Activated CD8-positive, alpha-beta T cell treated with anti-CD3 and anti-CD28 coated beads, Interleukin-2, amount 10 ng/mL, durations not matched to agents 7 days and 5 days (primary cell): Measurements from ENCODE around the gene TFEB. TPM values are rescaled to one million over a fixed set of nuclear protein-coding genes. Genes with fewer than 3 reads are reported as not detected.

Source experiments
- ATAC-seq: fragments of 150-1000 bp; cut with Tn5 transposase; one replicate; pipeline ENCODE4 v1.10.0; 2021; ENCODE audit warnings: moderate library complexity
- CTCF ChIA-PET: fragments of 350-600 bp; sonication (Branson Sonifier 250); formaldehyde crosslinking; loops from one replicate; lab custom pipeline; 2021; ENCODE audit warnings: antibody characterized with exemption; lab: Charles Lee
- POLR2A ChIA-PET: fragments of 350-600 bp; sonication (Branson Sonifier 250); formaldehyde crosslinking; loops from one replicate; lab custom pipeline; 2021; ENCODE audit warnings: antibody characterized with exemption; lab: Charles Lee
- DNase-seq: peaks from one replicate; pipeline ENCODE4 v3.0.0-alpha.2; 2020
- H3K27ac Mint-ChIP-seq: one replicate; pipeline ENCODE4 v1.8.0; 2021; ENCODE audit warnings: mild to moderate bottlenecking, mixed read lengths
- H3K27me3 Mint-ChIP-seq: one replicate; pipeline ENCODE4 v1.8.0; 2021; ENCODE audit warnings: low read depth, mixed read lengths
- H3K36me3 Mint-ChIP-seq: one replicate; pipeline ENCODE4 v1.8.0; 2021; ENCODE audit warnings: low read depth, mixed read lengths
- H3K4me1 Mint-ChIP-seq: one replicate; pipeline ENCODE4 v1.8.0; 2021; ENCODE audit warnings: low read depth, mixed read lengths
- H3K4me3 Mint-ChIP-seq: one replicate; pipeline ENCODE4 v1.8.0; 2021; ENCODE audit warnings: mild to moderate bottlenecking, mixed read lengths
- H3K9me3 Mint-ChIP-seq: one replicate; pipeline ENCODE4 v1.8.0; 2022; ENCODE audit warnings: mixed read lengths; ENCODE audit not compliant: insufficient read depth
- total RNA-seq, 2 experiments: library from RNA; stranded (reverse); gene quantifications; one replicate each; pipeline ENCODE4 v1.2.3, GENCODE V29; 2021

Gene TFEB
- total RNA-seq, 2 experiments from 2014 or later: 18.5 to 21.2 TPM

GRCh38 chr6:41733707-41734665 lies 1.4 kb downstream of the TFEB start:
- Mint-ChIP-seq H3K27me3 (no peaks in the 10 kb centered on the region), H3K4me3 (peak overlapping the region; percentile 81), H3K9me3 (no peaks in the 10 kb centered on the region), H3K27ac (peak overlapping the region; percentile 81), H3K4me1 (peaks cover 47% of the 10 kb centered on the region), H3K36me3 (peaks cover 3% of the 10 kb centered on the region)
- ChIA-PET POLR2A (interaction anchor here (0.6 to 2.8 kb wide), 7 partner anchors 18 to 690 kb away, joined by 3 to 19 read pairs (median 3); partner anchors contain the start of genes TAF8 and TOMM6), CTCF (interaction anchor here (0.8 to 4.2 kb wide), 18 partner anchors 10 to 481 kb away, joined by 3 to 59 read pairs (median 6); partner anchors contain the start of genes BYSL, MED20, PRICKLE4 and TAF8)
- ATAC-seq (peak; percentile 72), DNase-seq (peak; percentile 74)

DNA sequence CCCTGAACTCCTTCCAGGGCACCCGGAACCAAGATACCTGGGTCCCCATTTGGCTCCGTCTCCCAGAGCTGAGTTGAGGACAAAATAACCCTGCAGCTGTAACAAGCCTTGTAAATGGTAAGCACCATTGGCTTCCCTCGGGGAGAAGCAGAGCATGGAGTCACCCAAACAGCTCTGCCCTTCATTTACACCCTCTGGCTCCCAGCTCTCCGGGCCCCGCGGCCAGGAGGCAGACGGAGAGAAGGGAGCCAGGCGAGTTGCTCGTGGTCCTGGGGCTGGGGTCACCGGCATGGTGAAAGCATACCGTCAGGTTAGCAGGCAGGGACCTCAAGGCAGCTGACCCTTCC lies 2.1 kb downstream of the TFEB start:
- H3K36me3 Mint-ChIP-seq: peaks cover 3% of the 10 kb centered on the region
- peaks cover 48% of the 10 kb centered on the region for H3K4me1 Mint-ChIP-seq
- ChIA-PET CTCF (interaction anchor here (0.8 to 4.2 kb wide), 13 partner anchors 9 to 481 kb away, joined by 3 to 59 read pairs (median 9); partner anchors contain the start of genes PRICKLE4 and TOMM6), POLR2A (interaction anchor here (0.6 to 2.8 kb wide), 5 partner anchors 17 to 690 kb away, joined by 3 to 19 read pairs (median 11); partner anchors contain the start of genes TAF8 and TOMM6)
- peak overlapping the region; percentile 81 for H3K4me3 Mint-ChIP-seq
- no peaks in the 10 kb centered on the region for H3K27me3 Mint-ChIP-seq
- no peak for ATAC-seq
- H3K9me3 Mint-ChIP-seq: no peaks in the 10 kb centered on the region
- H3K27ac Mint-ChIP-seq: peak overlapping the region; percentile 68
- no peak for DNase-seq

- ATAC-seq (peak; percentile 23), DNase-seq (peak; percentile 72)
- H3K27ac Mint-ChIP-seq: peak overlapping the region; percentile 68
- peak overlapping the region; percentile 81 for H3K4me3 Mint-ChIP-seq
- peaks cover 48% of the 10 kb centered on the region for H3K4me1 Mint-ChIP-seq
- no peaks in the 10 kb centered on the region for H3K9me3 Mint-ChIP-seq
- ChIA-PET POLR2A (interaction anchor here (1.1 to 2.8 kb wide), 3 partner anchors 27 to 318 kb away, joined by 3 to 19 read pairs (median 14); partner anchors contain the start of genes TAF8 and TOMM6), CTCF (interaction anchor here (0.8 to 4.2 kb wide), 10 partner anchors 9 to 482 kb away, joined by 3 to 59 read pairs (median 10); partner anchors contain the start of genes PRICKLE4 and TOMM6)
- no peaks in the 10 kb centered on the region for H3K27me3 Mint-ChIP-seq
- H3K36me3 Mint-ChIP-seq: peaks cover 3% of the 10 kb centered on the region
Measured at GRCh38 chr6:41732591-41733359, 2.6 kb downstream of the TFEB start.

DNA sequence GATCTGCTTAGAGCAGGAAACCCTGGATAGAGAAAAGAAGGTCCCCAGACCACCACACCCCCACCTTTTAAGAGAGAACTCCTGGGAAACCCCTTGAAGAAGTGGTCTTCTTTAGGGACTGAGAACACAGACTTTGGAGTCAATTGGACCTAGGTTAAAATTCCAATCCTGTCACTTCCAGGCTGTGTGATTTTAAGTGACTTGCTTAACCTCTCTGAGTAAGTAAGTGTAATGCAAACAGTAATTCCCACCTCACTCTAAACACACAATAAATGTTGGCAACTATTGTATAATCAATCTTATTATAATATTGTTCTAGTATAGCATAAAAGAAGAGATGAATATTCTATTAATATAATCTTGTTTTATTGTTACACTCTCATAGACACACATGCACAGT lies 3.3 kb downstream of the TFEB start:
- Mint-ChIP-seq H3K27ac (peak overlapping the region; percentile 68), H3K36me3 (peaks cover 3% of the 10 kb centered on the region), H3K27me3 (no peaks in the 10 kb centered on the region), H3K4me3 (peak overlapping the region; percentile 81), H3K9me3 (no peaks in the 10 kb centered on the region), H3K4me1 (peaks cover 52% of the 10 kb centered on the region)
- CTCF ChIA-PET: interaction anchor here (2.2 to 4.2 kb wide), 5 partner anchors 8 to 55 kb away, joined by 6 to 59 read pairs (median 25); partner anchors contain the start of gene TOMM6
- no peak for ATAC-seq
- POLR2A ChIA-PET: no interaction called here
- DNase-seq: no peak

DNA sequence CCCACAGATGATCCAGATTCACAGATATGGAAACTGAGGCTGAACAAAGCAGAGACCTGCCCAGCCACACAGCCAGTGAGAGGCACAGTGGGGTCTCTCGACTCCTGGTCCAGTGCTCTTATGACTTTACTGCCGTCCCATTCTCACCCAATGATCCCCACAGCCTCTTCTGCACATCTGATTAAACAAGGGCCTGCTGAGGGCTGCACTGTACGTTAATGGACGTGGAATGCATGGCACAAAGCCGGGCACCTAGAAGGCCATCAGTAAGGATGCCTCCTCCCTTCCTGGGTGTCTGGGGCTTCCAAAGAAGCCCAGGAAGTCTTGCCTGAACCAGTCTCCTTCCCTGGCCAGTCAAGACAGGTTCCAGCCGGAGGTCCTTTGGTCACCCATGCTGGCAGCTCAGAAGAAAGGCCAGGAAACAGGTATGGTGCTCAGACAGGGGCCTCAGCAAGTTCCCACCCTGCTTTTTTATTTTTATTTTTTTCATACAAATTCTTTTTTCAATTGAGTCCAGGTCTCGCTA lies 3.8 kb downstream of the TFEB start:
- ATAC-seq (no peak), DNase-seq (no peak)
- ChIA-PET CTCF (interaction anchor here (3.3 kb wide), 1 partner anchor 15 kb away, joined by 25 read pairs; no protein-coding TSS in a partner anchor), POLR2A (no interaction called here)
- Mint-ChIP-seq H3K27ac (no peak overlapping the region), H3K4me1 (peaks cover 57% of the 10 kb centered on the region), H3K27me3 (no peaks in the 10 kb centered on the region), H3K36me3 (peaks cover 3% of the 10 kb centered on the region), H3K9me3 (no peaks in the 10 kb centered on the region), H3K4me3 (no peak overlapping the region)

DNA sequence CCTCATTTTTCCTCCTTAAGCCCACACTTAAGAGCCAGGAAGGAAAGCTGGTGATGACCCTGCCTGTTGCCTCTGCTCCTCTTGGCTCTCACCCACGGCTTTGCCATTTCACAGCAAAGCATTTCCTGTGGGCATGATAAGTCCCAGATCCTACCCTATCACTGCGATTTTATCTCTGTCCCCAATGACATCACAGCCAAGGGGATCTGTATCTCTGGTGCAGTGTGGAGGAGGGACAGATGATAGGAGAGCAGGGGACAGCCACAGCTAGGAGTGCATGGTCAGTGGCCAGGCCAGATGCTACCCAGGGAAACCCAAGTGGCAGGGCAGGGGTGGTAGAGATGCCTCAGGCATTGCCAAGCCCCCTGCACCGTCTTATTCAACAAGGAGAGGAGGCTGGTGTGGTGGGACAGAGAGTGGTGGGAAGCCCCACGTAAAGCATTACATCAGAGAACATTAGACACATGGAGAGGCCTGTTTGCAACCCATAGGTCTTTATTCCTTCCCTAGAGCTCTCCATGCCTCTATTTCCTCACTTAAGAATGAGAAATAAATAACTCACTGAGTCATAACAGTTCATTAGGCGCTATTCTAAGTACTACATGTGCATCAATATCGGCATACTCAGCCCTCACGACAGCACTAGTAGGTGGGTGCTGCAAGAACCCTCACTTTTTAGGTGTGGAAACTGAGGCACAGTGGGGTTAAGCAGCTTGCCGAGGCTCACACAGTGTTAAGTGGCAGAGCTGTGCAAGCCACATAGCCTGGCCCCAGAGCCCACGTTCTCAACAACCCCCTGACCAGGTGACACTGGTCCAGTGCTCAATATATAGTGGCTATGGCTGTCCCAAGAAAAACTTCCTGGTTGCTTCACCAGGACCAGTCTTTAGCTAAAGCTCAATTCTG lies 4.6 kb downstream of the TFEB start:
- DNase-seq (no peak), ATAC-seq (no peak)
- Mint-ChIP-seq H3K27ac (peak overlapping the region; percentile 34), H3K9me3 (no peaks in the 10 kb centered on the region), H3K4me3 (no peak overlapping the region), H3K27me3 (no peaks in the 10 kb centered on the region), H3K36me3 (peaks cover 3% of the 10 kb centered on the region), H3K4me1 (peaks cover 52% of the 10 kb centered on the region)
- POLR2A ChIA-PET: interaction anchor here (0.9 kb wide), 1 partner anchor 15 kb away, joined by 3 read pairs; no protein-coding TSS in a partner anchor
- CTCF ChIA-PET: interaction anchor here (1.1 kb wide), 1 partner anchor 47 kb away, joined by 4 read pairs; no protein-coding TSS in a partner anchor

GRCh38 chr6:41729624-41730023 lies 5.8 kb downstream of the TFEB start:
- H3K27ac Mint-ChIP-seq: peak overlapping the region; percentile 6
- no peak overlapping the region for H3K4me3 Mint-ChIP-seq
- H3K36me3 Mint-ChIP-seq: peaks cover 3% of the 10 kb centered on the region
- H3K4me1 Mint-ChIP-seq: peaks cover 50% of the 10 kb centered on the region
- DNase-seq: no peak
- POLR2A ChIA-PET: no interaction called here
- no peaks in the 10 kb centered on the region for H3K27me3 Mint-ChIP-seq
- ATAC-seq: no peak
- no peaks in the 10 kb centered on the region for H3K9me3 Mint-ChIP-seq
- CTCF ChIA-PET: interaction anchor here (1.0 to 1.9 kb wide), 4 partner anchors 10 to 375 kb away, joined by 3 to 5 read pairs (median 3); no protein-coding TSS in a partner anchor

GRCh38 chr6:41728954-41729353 lies 6.5 kb downstream of the TFEB start:
- ChIA-PET POLR2A (no interaction called here), CTCF (interaction anchor here (1.0 to 1.9 kb wide), 4 partner anchors 9 to 376 kb away, joined by 3 to 5 read pairs (median 3); no protein-coding TSS in a partner anchor)
- H3K27ac Mint-ChIP-seq: peak overlapping the region; percentile 6
- H3K4me3 Mint-ChIP-seq: no peak overlapping the region
- peaks cover 3% of the 10 kb centered on the region for H3K36me3 Mint-ChIP-seq
- DNase-seq (no peak), ATAC-seq (no peak)
- H3K27me3 Mint-ChIP-seq: no peaks in the 10 kb centered on the region
- H3K9me3 Mint-ChIP-seq: no peaks in the 10 kb centered on the region
- peaks cover 52% of the 10 kb centered on the region for H3K4me1 Mint-ChIP-seq

DNA sequence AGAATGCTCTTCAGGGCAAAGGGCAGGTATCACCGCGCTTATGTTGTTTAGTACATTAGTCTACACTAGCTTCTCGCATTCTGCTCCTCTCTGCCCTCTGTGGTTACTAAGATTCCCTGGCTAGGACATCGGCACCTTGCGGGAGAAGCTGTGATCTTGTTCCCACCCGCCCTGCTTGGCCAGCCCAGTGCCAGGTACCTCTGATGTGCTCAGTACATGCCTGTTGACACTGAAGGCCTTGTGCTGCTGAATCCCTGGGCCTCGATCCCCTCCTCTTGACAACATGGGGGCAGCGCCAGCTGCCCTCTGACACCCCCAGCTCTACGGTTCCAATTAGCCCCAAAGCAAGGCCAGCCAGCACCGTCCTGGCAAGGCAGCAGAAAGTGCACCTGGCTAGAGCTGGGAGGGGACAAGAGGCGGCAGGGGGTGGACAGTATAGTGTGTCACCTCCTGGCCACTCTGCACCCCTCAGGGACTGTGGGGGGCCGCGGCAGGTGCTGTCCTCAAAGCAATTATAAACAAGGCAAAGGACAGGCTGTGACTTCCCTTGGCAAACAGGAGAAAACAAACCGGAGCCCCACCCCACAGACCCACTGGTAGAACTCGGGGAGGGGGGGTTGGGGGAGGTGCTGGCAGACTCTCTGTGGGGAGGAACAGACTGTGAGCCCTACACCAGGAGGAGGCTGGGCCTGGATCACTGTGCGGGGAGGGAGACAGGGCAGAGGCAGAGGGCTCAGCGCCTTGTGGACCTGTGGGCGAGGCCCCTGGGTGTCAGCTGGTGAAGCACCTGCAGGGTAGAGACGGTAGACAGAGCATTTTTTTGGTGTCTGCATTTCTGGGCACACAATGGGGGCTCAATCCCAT lies 7.1 kb downstream of the TFEB start:
- Mint-ChIP-seq H3K27me3 (no peaks in the 10 kb centered on the region), H3K27ac (no peak overlapping the region), H3K4me1 (peaks cover 50% of the 10 kb centered on the region), H3K9me3 (no peaks in the 10 kb centered on the region), H3K4me3 (no peak overlapping the region), H3K36me3 (peaks cover 3% of the 10 kb centered on the region)
- ChIA-PET POLR2A (interaction anchor here (1.6 kb wide), 1 partner anchor 10 kb away, joined by 3 read pairs; no protein-coding TSS in a partner anchor), CTCF (interaction anchor here (0.8 to 1.9 kb wide), 4 partner anchors 9 to 376 kb away, joined by 3 to 5 read pairs (median 3); no protein-coding TSS in a partner anchor)
- DNase-seq (no peak), ATAC-seq (no peak)
